HG03097 (cell line): ENCODE results near the gene SUMO1.

ENCODE experiments used
- ATAC-seq: cut with Tn5 transposase; IDR thresholded peaks from one replicate; pipeline ENCODE4 v1.9.1; 2021; ENCODE audit not compliant: unreplicated experiment, low FRiP score

The SUMO1 gene

DNA sequence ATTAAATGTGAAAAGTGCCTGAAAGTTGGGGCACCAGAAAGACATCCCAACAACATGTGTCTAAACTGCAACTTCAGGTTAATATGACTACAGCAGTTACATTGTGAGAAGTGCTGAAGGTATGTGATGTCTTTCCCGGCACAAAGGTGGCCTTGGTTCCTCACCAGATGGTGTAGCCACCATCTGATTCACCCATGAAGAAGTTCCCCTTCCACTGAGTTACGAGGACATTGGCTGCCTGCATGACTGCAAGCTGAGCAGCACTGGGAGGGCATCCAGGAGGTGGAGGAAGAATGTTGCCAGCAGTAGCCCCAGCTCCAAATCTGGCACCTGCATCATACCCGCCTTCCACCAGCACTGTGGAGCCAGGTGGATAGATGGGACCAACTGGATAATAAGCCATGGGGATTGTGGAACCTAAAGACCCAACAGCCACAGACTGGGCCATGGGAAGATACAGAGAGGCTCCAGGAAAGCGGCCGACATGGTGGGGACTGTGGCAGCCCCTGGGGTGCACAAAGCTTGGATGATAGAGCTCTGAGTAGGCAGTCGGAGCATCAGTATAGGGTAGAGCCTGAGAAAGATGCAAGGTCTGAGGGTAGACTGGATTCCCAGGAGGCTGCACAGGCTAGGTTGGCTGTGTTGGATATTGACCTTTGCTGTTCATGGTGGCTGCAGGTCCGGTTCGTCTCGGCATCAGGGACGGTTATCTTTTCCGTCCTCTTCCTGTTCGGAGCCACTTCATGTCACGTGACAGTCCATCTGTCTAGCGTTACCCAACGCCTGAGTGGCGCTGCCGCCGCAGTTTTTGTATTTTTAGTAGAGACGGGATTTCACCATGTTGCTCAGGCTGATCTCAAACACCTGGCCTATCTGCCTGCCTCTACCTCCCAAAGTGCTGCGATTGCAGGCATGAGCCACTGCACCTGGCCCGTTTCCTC lies 36.9 kb downstream of the SUMO1 start:
- no peak for ATAC-seq

DNA sequence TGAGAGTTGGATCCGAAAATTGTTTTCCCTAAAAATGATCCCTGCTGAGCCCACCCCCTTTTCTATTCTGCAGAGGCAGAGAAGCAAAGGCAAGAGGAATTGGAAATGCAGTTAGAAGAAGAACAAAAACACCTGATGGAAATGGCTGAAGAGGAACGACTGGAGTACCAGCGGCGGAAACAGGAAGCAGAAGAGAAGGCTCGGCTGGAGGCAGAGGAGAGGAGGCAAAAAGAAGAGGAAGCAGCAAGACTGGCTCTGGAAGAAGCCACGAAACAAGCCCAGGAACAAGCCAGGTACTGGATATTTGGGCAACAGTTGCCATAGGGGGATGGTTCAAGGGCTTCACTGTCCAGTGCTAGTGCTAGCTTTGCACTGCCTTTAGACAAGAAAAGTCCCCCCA lies 41.7 kb downstream of the SUMO1 start:
- no peak for ATAC-seq

DNA sequence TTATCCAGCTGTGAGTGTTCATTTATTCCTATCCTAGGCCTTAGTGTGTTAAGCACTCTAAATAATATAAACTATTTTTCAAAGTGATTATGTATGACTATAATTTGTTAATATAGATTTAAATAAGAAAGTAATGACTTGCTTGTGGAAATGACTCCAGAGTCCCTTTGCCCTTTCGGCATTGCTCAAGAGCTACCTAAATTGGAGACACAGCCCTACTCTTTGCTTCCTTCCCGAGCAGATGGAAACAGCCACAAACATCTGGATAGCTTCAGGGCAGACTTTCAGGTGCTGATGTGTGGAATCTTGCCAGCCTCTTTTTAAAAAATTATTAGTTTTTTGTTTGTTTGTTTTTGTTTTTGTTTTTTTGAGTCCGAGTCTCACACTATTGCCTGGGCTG lies 44.0 kb downstream of the SUMO1 start:
- ATAC-seq = no peak

DNA sequence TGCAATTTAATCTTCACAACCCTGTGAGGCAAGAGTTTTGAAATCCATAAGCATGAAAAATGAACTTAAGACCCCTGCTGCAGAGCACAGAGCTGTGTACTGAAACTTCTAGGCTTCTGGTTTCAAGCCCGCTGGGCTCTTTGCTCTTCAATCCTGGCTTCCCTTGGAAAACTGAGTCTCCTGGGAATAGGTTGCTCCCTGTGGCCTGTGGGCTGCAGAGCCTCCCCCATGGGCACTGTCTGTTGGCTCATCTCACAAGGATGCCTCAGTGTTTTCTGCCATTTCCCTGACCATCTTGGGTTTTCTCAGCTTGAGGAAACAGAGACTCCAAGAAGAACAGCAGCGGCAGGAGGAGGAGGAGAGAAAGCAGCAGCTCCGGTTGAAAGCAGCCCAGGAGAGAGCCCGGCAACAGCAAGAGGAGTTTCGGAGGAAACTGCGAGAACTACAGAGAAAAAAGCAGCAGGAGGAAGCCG lies 44.5 kb downstream of the SUMO1 start:
- no peak for ATAC-seq

DNA sequence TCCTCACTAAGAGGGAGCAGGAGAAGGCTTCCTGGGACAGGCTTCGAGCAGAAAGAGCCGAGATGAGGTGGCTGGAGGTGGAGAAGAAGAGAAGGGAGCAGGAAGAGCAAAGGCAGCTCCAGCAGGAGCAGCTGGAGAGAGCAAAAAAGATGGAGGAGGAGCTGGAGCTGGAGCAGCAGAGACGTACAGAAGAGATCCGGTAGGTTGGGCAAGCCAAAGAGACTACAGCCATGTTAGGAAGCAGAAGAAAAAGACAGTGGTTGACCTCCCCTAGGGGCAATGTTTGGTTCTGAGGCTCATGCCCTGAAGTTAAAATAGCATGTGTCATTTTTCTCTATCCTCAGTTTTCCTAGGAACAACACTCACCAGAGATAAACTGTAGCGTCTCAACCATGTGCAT lies 45.1 kb downstream of the SUMO1 start:
- no peak for ATAC-seq

DNA sequence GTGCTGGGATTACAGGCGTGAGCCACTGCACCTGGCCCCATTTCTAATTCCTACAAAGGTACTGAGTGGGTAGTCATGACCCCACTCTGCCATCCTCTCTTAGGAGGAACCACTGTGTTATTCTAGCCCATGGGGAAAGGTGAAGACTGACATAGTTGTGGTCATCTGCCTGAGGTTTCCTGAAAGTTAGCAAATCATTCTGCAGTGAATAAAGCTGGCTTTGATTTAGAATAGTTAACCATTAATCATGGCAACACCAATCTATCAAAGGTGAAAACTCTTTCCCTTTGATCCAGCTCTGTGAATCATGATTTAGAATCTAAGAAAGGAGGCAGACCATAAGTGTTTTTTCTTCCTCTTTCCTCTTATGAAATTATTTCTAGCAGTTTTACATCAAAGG lies 50.8 kb downstream of the SUMO1 start:
- no peak for ATAC-seq

DNA sequence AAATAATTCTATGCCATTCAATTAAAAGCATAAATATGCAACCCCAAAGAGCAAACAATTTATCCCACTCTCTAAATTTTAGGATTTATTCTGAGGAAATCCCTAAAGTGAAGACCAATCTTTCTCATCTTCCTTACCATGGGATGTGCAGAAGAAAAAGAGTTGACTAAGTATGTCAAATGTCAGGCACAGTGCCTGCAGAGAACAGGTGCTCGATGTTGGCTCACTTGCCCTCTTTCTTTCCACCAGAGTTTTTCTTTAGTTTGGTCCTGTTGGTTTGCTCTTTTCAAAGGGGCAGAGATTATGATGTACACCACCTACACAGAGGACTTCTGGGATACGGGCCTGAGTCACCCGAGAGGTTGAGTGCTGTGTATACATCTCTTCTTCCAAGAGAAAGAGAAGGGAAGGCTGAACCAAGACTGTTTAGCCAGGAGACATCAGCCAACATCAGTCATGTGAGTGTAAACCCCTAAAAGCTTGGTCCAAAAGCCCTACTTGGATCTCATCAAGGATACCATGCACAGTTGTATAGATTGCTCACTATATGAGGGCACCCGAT lies 51.7 kb downstream of the SUMO1 start:
- ATAC-seq = no peak

DNA sequence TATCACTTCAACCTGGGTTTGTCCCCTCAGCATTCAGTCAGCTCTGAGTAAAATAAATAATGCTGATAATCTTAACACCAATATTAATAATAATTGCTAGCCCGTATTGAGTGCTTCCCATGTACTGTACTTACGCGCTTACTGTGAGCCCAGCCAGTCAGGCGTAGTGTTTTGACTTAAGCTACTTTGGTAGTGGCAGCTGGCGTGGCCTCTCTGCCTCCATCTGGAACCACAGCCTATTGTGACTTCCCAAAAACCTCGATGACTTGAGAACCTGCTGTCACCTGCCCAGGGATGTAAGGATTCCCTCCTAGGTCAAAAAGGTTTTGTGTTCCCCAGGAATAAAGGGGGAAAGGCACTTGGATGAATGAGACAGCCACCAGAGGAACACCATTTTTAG lies 53.2 kb downstream of the SUMO1 start:
- ATAC-seq = no peak

DNA sequence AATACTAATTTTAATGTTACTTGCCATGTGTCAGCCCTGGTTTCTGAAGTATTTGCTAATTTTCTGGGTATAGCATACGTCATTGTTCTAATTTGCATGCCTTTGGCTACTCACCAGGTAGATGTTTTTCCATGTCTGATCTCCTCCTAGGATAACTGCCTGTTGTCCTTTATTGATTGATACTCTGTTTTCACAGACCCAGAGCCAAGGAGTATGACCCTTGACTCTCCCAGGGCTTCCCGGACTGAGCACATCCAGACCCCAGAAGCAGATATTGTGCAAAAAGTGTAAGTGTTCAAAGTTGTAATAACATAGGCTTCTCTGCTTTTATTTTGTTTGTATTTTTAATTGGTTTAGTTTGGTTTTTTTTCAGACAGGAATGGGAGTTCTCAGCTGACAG lies 53.8 kb downstream of the SUMO1 start:
- no peak for ATAC-seq

DNA sequence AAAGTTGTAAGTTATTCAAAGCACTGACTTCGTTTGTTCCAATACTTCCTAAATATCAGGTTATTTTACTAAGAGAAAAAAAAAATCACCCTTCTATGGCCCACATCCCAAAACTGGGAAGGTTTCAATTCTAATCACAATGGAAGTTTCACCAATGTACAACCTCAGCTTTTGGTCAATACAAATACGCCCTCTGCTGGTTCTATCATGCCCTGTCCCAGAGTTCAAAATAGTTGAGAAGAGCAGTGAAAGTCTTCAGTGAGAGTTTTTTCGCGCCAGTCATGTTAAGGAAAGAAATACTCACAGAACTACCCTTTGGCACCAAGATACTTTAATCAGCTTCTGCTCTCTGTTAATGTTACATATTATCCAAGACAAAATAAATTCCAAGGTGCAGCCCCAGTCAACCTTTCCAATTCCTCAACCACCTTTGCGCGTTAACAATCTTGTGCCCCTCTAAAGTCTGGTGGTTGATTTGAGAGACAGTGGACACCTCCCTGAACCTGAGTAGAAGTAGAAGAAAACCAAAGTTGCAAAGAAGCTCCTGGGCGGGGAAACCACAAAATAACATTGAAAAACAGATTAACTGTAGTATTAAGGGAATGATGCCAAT lies 59.9 kb downstream of the SUMO1 start:
- ATAC-seq = no peak

DNA sequence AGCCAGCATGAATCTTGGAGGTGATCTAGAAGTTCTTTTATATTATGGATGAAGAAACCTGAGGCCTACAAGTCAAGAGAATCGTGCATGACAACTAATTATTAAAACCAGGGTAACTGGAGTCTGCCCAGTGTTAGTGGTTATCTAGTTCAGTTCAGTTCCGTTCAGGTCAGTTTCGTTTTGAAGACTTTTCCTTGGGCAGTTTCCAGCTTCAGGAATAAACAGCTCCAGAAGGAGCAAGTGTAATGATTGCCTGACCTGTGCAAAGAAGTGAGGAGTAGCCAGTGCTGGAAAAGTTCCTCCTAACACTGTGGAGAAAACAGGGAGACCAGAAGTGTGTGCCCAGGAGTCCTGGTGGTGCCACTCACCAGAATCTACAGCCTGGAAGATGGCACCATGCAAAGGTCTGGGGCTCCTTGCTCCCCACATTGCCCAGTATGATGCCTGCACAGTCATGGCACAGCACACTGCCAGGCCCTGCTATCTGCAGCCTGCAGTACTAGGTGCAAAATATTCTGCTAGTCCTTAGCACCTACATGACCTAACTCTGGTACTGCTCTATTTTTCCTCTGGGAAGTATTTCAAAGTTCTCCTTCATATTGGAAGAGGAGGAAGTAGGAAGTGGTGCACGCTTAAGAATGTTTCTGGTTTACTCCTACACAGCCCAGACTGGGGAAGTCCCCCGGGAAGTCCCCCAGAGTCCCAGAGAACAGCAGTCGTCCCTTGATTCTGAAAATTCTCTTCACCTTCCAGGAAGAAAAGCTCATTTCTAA lies 65.8 kb downstream of the SUMO1 start:
- no peak for ATAC-seq

DNA sequence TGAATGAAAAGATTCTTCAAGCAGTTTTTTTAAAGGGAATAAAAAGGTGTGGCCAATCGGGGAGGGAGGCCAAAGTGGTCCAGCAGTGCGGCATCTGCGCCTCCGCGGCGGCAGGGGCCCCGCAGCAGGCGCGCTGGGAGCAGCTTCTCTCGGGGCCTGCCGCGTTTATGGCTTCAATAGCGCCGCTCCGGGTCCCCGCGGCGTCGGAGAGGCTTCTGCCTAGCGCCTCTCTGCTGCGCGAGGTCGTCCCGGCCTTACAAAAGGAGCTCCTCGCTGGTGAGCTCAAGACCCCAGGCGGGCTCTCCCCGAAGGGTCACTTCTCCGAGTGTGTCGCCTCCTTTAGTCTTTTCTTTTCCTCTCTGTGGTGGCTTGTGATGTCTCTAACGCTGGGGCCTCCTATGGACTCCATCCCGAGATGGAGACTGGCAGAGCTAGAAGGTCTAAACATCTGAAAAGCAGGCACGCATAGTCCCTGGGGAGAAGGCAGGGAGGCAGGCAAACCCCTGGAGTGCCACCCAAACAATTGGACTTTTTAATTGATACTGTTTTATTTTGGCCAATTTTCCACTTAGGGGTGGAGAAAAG lies 67.1 kb downstream of the SUMO1 start:
- no peak for ATAC-seq

DNA sequence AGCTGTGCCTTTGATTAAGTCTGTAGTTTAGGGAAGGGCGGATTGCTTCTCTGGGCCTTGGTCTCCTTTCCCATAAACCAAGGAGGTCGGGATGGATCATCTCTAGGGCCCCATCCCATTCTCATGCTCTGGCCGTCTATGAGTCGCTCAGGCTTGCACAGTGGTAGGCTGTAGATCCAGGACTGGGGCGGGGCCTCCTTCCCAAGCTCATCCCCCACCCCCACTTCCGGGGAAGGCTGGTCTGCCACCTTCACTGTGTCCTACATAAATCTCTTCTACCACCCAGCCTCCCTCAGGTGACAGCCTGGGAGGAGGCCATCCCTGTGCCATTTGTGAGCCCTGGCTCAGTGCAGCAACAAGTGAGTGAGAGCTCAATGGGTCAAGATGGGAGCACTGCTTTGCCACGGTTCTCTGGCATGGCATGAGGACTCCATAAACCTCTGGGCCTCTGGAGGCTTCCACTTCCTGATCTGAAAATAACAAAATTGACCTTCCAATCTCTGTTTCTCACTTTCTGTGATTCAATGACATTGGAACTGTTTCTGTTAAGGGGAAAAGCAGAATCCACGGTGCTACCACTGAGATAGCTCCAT lies 68.5 kb downstream of the SUMO1 start:
- ATAC-seq = no peak

DNA sequence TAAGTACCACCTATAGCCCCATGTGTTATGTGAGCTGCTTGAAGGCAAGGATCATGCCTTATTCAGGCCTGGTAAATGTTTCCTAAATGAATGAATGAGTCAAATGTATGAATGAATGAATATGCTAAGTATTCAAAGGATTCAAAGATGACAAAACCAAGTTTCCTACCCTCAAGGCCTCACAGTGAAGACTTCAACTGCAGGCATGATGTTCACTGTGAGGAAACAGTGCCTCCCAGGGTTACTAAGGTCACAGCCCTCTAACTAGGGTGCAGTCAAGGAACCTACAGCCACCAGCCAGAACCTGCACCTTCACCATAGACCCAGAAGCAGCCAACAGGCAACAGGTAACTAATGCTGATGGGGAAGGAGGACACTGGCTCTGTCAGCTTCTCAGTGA lies 69.3 kb downstream of the SUMO1 start:
- ATAC-seq = no peak

DNA sequence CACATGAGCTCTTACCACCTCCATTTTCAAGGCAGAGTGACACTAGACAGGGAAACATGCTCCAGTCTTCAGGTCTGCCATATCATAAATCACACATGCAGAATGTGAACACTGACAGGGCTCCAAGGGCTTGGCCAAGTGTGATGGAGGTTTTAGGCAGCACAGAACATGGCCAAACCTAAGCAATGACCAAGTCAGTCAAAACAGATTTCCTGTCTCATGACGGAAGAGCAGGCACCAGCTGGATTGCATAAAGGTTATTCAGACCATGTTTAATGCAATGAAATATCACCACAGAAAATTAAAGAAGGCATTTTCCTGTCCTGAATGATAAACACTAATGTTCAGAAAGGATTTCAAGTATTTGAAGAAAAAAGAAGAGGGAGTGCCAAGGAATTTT lies 72.5 kb downstream of the SUMO1 start:
- no peak for ATAC-seq

DNA sequence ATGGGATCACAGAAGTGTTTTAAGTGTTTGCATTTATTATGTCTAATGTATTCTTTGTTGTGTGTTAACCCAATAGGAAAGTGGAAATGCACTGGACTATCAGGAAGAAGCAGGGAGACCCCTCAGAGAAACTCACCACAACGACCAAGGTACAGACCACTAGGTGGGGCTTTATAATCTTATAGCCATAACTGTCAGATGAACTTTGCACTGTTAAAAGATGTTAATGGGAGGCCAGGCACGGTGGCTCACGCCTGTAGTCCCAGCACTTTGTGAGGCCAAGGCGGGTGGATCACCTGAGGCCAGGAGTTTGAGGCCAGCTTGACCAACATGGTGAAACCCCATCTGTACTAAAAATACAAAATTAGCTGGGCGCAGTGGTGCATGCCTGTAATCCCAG lies 73.2 kb downstream of the SUMO1 start:
- ATAC-seq = no peak

DNA sequence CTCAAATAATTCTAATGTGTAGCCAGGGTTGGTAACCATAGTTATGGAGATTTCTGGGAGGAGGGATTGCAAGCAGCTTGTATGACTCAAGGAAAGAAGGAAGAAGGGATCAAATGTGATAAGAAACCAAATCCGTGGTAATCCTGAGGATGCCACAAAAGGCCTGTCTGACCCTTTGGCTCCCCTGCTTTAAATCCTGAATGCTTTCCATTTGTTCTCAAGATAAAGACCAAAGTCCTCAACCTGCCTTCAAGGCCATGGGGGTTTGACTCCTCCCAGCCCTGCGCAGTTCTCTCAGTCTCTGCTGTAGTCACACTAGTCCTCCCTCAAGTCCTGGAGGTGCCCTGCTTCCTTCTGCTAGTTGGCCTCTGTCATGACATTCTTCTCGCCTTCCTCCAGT lies 74.0 kb downstream of the SUMO1 start:
- no peak for ATAC-seq

DNA sequence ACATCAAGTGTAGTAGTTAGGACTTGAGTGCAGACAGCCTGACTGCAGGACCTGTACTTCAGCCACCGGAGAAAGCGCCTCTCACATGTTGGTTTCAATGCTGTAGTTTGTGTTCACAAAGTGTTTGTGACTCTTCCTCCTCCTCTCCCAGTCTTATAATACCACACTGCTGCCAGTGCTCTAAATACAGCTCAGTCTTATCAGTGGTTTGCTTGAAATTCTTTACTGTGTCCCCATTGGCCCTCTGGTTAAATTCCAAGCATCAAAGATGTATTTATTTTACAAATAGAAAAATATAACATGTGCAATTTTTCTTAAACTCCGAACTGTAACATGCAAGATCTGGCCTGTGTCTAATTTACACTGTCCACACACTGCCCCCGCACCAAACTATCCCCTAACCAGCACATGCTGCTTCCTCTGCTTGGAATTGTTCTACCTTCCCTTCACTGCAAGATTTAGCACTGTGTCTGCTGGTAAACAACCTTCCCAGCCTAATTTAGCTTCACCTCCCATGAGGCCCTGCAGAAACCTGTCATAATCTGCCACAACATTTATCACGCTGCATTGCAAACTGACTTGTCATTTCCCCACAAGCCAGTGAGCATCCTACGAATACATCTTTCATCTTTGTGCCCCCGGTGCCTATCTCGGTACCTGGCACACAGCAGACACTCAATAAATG lies 77.1 kb downstream of the SUMO1 start:
- ATAC-seq = no peak

DNA sequence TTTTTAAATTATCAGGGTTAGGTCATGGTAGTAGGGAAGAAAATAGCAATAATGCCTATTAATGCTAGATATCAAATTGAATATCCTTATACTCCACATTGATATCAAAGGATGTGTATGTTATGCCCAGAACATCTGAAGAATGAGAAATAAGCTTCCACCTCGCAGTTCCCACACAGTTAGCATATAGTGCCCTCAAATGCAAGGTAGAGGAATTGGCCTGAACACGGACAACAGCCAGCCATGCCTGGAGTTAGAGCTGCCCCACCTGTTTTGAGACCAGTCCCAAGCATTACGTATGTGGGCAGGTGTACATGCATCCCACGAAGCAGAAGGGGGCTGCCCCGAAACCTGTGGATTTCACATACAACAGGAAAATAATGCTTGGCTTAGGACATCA lies 79.6 kb downstream of the SUMO1 start:
- no peak for ATAC-seq
